KMS-11 (cell line): ENCODE data around the gene PRMT7.

Experiments
- H2AFZ ChIP-seq: fragments of 200-600 bp; sonication (generic); 2 replicates; pipeline ENCODE4 v1.6.1; 2016; ENCODE audit warnings: antibody characterized with exemption, mixed run types, low read depth
- H3K27ac ChIP-seq: fragments of 200-600 bp; sonication (generic); 2 replicates; pipeline ENCODE4 v1.6.1; 2016; ENCODE audit warnings: mild to moderate bottlenecking, mixed run types
- H3K27me3 ChIP-seq: fragments of 200-600 bp; sonication (generic); 2 replicates; pipeline ENCODE4 v1.6.1; 2017; ENCODE audit warnings: mild to moderate bottlenecking, low read depth, mixed run types, moderate library complexity; ENCODE audit not compliant: insufficient read depth
- H3K36me3 ChIP-seq: fragments of 200-600 bp; sonication (generic); 2 replicates; pipeline ENCODE4 v1.6.1; 2017; ENCODE audit warnings: mild to moderate bottlenecking, mixed run types; ENCODE audit not compliant: insufficient read depth
- H3K4me1 ChIP-seq: fragments of 200-600 bp; sonication (generic); 2 replicates; pipeline ENCODE4 v1.6.1; 2016; ENCODE audit warnings: mild to moderate bottlenecking, low read depth, mixed run types; ENCODE audit not compliant: poor library complexity, severe bottlenecking
- H3K4me2 ChIP-seq: fragments of 200-600 bp; sonication (generic); 2 replicates; pipeline ENCODE4 v1.7.0; 2016; ENCODE audit warnings: mild to moderate bottlenecking, mixed run types
- H3K4me3 ChIP-seq: fragments of 200-600 bp; sonication (generic); IDR thresholded peaks from 2 replicates; pipeline ENCODE4 v1.6.1; 2017; ENCODE audit warnings: low read depth, low read length, mixed read lengths; ENCODE audit not compliant: insufficient read depth
- H3K79me2 ChIP-seq: fragments of 200-600 bp; sonication (generic); 2 replicates; pipeline ENCODE4 v1.6.1; 2016; ENCODE audit warnings: low read depth, mixed run types; ENCODE audit not compliant: insufficient read depth
- H3K9ac ChIP-seq: fragments of 200-600 bp; sonication (generic); 2 replicates; pipeline ENCODE4 v1.6.1; 2016; ENCODE audit warnings: mild to moderate bottlenecking, mixed run types
- H4K20me1 ChIP-seq: fragments of 200-600 bp; sonication (generic); 2 replicates; pipeline ENCODE4 v1.6.1; 2016; ENCODE audit warnings: mild to moderate bottlenecking, mixed run types; ENCODE audit not compliant: insufficient read depth
- TF ChIP-seq, protein P1 (sequence below): fragments of 200-600 bp; sonication (generic); conservative IDR thresholded peaks from 2 replicates; pipeline ENCODE4 v1.6.1; 2017; ENCODE audit warnings: low read depth, mild to moderate bottlenecking, antibody characterized with exemption, low read length, moderate library complexity, mixed read lengths

The PRMT7 gene

DNA sequence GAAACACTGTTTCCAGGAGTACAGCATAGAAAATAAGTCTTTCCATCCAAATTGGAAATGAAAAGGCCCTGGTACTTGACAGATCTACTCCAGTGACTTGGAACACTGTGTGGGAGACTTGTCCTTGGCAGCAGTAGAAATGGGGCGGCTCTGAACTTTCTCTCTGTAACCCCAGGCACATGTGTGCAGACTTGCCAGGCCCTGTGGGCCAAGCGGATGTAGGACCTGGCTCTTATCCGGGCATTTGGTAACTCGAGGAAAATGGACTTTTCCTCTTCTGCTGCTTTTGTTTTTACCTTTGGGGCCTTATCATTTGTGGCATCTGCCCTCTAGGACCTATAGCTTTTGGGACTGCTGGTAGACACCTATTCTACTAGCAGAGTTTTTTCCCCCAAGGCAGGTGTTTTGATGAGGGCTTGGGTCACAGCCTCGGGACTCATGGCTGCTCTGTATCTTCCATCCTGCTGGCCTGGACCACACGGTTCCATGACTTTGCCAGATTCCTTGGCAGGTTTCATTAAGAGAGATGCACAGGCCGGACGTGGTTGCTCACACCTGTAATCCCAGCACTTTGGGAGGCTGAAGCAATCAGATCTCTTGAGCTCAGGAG is 94.0 kb downstream of the PRMT7 start:
- Histone ChIP-seq H4K20me1 (no peaks in the 10 kb centered on the region), H3K4me3 (no peak overlapping the region), H2AFZ (no peak overlapping the region), H3K4me1 (peaks cover under 1% of the 10 kb centered on the region), H3K79me2 (no peaks in the 10 kb centered on the region), H3K4me2 (no peak overlapping the region), H3K9ac (no peak overlapping the region), H3K27ac (no peak overlapping the region), H3K27me3 (no peaks in the 10 kb centered on the region), H3K36me3 (no peaks in the 10 kb centered on the region)
- TF ChIP-seq, protein P1, sequence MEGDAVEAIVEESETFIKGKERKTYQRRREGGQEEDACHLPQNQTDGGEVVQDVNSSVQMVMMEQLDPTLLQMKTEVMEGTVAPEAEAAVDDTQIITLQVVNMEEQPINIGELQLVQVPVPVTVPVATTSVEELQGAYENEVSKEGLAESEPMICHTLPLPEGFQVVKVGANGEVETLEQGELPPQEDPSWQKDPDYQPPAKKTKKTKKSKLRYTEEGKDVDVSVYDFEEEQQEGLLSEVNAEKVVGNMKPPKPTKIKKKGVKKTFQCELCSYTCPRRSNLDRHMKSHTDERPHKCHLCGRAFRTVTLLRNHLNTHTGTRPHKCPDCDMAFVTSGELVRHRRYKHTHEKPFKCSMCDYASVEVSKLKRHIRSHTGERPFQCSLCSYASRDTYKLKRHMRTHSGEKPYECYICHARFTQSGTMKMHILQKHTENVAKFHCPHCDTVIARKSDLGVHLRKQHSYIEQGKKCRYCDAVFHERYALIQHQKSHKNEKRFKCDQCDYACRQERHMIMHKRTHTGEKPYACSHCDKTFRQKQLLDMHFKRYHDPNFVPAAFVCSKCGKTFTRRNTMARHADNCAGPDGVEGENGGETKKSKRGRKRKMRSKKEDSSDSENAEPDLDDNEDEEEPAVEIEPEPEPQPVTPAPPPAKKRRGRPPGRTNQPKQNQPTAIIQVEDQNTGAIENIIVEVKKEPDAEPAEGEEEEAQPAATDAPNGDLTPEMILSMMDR: no peak

DNA sequence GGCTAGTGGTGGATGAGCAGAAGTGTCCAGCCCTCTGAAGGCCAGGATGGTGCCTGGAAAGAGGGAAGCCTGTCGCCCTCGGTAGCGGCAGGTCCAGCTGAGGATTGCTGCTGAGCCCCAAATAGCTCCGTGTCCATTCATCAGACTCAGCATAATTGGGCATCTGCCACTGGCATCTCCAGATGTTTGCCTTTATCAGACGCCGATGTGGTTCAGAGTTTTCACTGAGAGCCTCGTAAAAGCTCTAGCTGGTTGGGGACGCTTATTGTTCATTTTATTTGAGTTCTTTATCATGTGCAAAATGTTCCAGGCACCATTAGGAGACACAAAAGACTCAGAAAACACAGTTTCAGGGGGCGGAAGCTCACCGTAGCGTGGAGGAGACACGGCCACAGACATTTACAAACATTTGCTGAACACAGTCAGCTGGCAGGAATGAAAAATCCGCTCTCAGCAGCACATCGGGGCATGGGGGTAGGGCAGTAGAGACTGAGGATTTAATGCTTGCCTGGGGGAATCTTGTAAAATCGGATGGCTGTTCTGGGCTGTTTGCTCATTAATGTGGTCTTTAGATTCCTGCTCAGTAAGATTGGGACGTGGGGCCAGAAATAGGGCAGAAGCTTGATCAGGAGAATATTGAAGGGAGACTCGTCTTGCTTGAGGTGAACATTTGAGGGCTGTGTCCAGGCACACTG is 95.8 kb downstream of the PRMT7 start:
- Histone ChIP-seq H4K20me1 (no peaks in the 10 kb centered on the region), H3K4me1 (no peaks in the 10 kb centered on the region), H3K36me3 (no peaks in the 10 kb centered on the region), H3K4me2 (no peak overlapping the region), H3K9ac (no peak overlapping the region), H3K27me3 (no peaks in the 10 kb centered on the region), H3K4me3 (no peak overlapping the region), H3K79me2 (no peaks in the 10 kb centered on the region), H3K27ac (no peak overlapping the region), H2AFZ (no peak overlapping the region)
- TF ChIP-seq, protein P1: no peak
